Peyer's patch (tissue), 4 donors: Measurements from ENCODE around the gene FCMR.

Experiments used
- CTCF ChIP-seq, 6 experiments: fragments of 450-650 bp in 4 of 6; fragments of 200-600 bp in 2 of 6; sonication (generic) in 1 of 6; IDR thresholded peaks; one replicate each; pipeline ENCODE4 v1.5.1; 2017 to 2019; ENCODE audit warnings: antibody characterized with exemption in 6 of 6, mild to moderate bottlenecking in 3 of 6, moderate library complexity in 1 of 6
- POLR2A ChIP-seq, 2 donors: fragments of 450-650 bp; IDR thresholded peaks; one replicate each; pipeline ENCODE4 v1.5.1; 2017; ENCODE audit warnings: antibody characterized with exemption in 2 of 2, mild to moderate bottlenecking in 2 of 2, moderate library complexity in 2 of 2

GRCh38 chr1:206962272-206962671 lies 40.5 kb upstream of the FCMR start:
- TF ChIP-seq CTCF (IDR thresholded peaks at IDR 0.05) (no peak), POLR2A (IDR thresholded peaks at IDR 0.05) (no peak)
